Glutamatergic neuron (in vitro differentiated cells): Measurements from ENCODE around the gene MYL12A. TPM values are rescaled to one million over a fixed set of nuclear protein-coding genes. Genes with fewer than 3 reads are reported as not detected.
A peak's percentile ranks its signal among the peaks of the same experiment; 100 is the strongest.

Experiments
- DNase-seq: peaks from one replicate; pipeline ENCODE4 v3.0.0; 2022
- H3K27ac Mint-ChIP-seq: one replicate; pipeline ENCODE4 v1.8.0; 2020; ENCODE audit warnings: mild to moderate bottlenecking, mixed read lengths, inconsistent platforms; ENCODE audit not compliant: unreplicated experiment
- H3K27me3 Mint-ChIP-seq: one replicate; pipeline ENCODE4 v1.8.0; 2020; ENCODE audit warnings: mild to moderate bottlenecking, moderate library complexity, mixed read lengths, inconsistent platforms; ENCODE audit not compliant: unreplicated experiment
- H3K36me3 Mint-ChIP-seq: one replicate; pipeline ENCODE4 v1.8.0; 2020; ENCODE audit warnings: mild to moderate bottlenecking, mixed read lengths, inconsistent platforms; ENCODE audit not compliant: unreplicated experiment
- H3K4me1 Mint-ChIP-seq: one replicate; pipeline ENCODE4 v1.8.0; 2020; ENCODE audit warnings: mild to moderate bottlenecking, low read depth, mixed read lengths, inconsistent platforms; ENCODE audit not compliant: unreplicated experiment
- H3K4me3 Mint-ChIP-seq: one replicate; pipeline ENCODE4 v1.8.0; 2020; ENCODE audit warnings: mild to moderate bottlenecking, mixed read lengths, inconsistent platforms; ENCODE audit not compliant: unreplicated experiment
- H3K9me3 Mint-ChIP-seq: one replicate; pipeline ENCODE4 v1.8.0; 2020; ENCODE audit warnings: mild to moderate bottlenecking, moderate library complexity, mixed read lengths, inconsistent platforms; ENCODE audit not compliant: unreplicated experiment
- total RNA-seq: library from RNA; stranded (reverse); fragmentation: NEBNext Ultra II Directional; extraction: Animal tissue kit (Norgen Biotek cat#: 25700); gene quantifications from one replicate; pipeline ENCODE4 v1.2.1, GENCODE V29; 2021; ENCODE audit not compliant: unreplicated experiment
- TF ChIP-seq, protein P1 (sequence below): fragments of 200-600 bp; sonication (generic); IDR thresholded peaks from one replicate; pipeline ENCODE4 v1.5.0; 2021; ENCODE audit not compliant: partially characterized antibody, unreplicated experiment

The MYL12A gene
- total RNA-seq, 1 donor from 2014 or later, result 175 TPM

DNA sequence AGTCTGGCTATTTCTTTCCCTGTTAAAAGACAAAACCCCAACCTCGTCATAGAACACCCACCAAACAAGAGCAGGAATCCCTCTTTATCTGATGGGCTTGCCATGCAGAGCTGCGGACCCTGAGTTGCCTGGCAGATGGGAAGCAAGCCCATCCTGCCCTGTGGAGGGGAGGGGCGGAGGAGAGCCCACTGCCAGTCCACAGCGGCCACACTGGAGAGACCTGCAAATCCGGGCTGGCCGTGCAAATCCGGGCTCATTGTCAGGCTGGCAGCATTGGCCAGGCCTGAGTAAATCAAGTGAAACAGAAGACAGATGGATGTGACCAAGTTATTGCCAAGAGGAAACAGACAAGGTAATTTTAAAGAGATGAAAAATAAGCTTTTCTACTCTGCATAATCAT lies 36.3 kb downstream of the MYL12A start:
- Mint-ChIP-seq H3K27ac (no peak overlapping the region), H3K36me3 (no peaks in the 10 kb centered on the region)

DNA sequence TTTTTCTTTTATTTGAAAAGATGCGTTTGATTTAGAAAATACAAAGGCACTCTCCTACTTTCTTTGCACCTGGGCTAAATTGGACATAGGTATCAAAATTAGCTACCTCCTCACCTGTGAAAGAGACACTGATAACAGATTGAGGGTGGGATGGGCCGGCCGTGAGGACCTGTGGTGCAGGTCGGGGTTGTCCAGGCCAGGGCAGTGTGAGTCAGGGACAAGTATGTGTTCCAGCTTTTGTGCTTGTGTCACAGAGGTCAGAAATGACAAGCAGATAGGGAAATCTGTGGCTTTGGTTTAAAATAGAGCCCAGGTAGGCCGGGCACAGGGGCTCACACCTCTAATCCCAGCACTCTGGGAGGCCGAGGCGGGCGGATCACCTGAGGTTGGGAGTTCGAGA lies 36.9 kb downstream of the MYL12A start:
- TF ChIP-seq, protein P1, sequence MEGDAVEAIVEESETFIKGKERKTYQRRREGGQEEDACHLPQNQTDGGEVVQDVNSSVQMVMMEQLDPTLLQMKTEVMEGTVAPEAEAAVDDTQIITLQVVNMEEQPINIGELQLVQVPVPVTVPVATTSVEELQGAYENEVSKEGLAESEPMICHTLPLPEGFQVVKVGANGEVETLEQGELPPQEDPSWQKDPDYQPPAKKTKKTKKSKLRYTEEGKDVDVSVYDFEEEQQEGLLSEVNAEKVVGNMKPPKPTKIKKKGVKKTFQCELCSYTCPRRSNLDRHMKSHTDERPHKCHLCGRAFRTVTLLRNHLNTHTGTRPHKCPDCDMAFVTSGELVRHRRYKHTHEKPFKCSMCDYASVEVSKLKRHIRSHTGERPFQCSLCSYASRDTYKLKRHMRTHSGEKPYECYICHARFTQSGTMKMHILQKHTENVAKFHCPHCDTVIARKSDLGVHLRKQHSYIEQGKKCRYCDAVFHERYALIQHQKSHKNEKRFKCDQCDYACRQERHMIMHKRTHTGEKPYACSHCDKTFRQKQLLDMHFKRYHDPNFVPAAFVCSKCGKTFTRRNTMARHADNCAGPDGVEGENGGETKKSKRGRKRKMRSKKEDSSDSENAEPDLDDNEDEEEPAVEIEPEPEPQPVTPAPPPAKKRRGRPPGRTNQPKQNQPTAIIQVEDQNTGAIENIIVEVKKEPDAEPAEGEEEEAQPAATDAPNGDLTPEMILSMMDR, result no peak
- H3K9me3 Mint-ChIP-seq, result no peaks in the 10 kb centered on the region
- DNase-seq, result no peak
- H3K27me3 Mint-ChIP-seq, result peaks cover 3% of the 10 kb centered on the region
- H3K4me3 Mint-ChIP-seq, result no peak overlapping the region
- H3K36me3 Mint-ChIP-seq, result no peaks in the 10 kb centered on the region
- no peaks in the 10 kb centered on the region for H3K4me1 Mint-ChIP-seq
- H3K27ac Mint-ChIP-seq, result no peak overlapping the region

More for the DNA sequence above, 36.3 kb downstream of the MYL12A start:
- Mint-ChIP-seq H3K4me1 (no peaks in the 10 kb centered on the region), H3K4me3 (no peak overlapping the region), H3K9me3 (no peaks in the 10 kb centered on the region), H3K27me3 (peaks cover 3% of the 10 kb centered on the region)
- TF ChIP-seq, protein P1, result no peak
- DNase-seq, result peak; percentile 42

DNA sequence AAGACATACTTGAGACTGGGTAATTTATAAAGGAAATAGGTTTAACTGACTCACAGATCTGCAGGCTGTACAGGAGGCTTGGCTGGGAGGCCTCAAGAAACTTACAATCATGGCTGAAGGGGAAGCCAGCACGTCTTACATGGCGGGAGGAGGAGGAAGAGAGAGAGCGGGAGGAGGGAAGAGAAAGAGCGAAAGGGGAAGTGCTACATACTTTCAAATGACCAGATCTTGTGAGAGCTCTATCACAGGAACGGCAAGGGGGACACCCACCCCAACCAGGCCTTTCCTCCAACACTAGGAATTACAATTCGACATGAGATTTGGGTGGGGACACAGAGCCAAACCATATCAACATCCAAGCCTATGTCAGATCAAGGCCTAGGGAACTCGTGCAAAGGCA lies 38.6 kb downstream of the MYL12A start:
- H3K4me3 Mint-ChIP-seq, result no peak overlapping the region
- peaks cover 4% of the 10 kb centered on the region for H3K36me3 Mint-ChIP-seq
- H3K27ac Mint-ChIP-seq, result no peak overlapping the region
- no peaks in the 10 kb centered on the region for H3K4me1 Mint-ChIP-seq
- no peaks in the 10 kb centered on the region for H3K9me3 Mint-ChIP-seq
- peaks cover 3% of the 10 kb centered on the region for H3K27me3 Mint-ChIP-seq
- TF ChIP-seq, protein P1, result no peak
- DNase-seq, result no peak

DNA sequence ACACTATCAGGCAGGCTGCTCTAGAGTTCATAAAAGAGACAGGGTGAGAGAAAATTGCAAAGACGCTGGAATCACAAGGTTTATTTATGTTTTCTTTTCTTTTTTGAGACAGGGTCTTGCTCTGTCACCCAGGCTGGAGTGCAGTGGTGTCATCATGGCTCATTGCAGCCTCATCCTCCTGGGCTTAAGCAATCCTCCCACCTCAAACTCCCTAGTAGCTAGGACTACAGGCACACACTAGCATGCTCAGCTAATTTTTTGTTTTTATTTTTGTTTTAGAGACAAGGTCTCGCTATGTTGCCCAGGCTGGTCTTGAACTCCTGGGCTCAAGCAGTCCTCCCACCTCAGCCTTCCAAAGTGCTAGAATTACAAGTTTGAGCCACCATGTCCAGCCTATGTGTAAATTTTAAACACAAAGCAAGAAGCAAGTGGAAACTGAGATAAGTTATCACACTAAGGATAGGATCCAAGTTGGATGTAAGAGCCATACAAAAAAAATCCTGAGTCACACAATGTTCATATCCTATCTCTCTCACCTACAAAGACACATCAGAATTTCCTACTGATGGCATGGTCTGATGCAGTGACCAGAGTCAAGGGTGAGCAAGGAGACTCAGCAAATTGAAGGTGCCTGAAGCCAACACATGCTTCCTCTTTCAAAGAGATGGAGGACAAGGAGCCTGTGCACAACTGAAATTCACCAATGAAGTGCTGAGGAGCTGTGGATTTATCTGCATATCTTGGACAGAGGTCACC lies 45.8 kb downstream of the MYL12A start:
- Mint-ChIP-seq H3K4me3 (no peak overlapping the region), H3K4me1 (no peaks in the 10 kb centered on the region), H3K27ac (no peak overlapping the region), H3K9me3 (peaks cover 2% of the 10 kb centered on the region), H3K27me3 (peaks cover 2% of the 10 kb centered on the region), H3K36me3 (peaks cover 13% of the 10 kb centered on the region)
- TF ChIP-seq, protein P1, result no peak
- no peak for DNase-seq

DNA sequence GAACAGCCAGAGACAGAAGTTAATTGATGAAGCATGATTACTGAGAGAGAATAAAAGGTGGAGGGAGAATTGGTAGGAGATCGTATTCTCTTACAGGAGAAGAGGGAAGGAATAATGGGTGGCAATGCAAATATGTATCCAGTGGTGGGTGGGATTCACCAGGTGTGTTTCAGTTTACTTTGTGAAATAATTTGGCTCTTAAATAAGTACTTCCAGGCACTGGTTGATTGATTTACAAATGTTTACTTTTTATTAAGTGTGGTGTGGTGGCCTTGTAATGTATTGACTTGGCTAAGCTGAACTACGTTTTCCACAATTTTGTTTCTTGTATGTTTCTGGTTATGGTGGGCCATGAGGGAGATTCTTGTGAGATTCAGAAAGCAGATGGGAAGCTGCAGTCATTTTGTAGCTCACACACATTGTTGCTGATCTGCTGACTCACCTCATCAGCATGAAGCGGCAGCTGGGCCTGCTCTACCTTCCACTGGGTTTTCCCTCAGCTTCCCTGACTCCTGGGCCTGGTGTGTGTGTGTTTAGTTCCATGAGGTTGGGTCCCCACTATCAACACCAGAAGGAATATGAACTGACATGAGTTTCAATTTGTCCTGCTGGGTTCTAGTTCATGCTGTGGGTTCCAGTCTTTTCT lies 47.0 kb downstream of the MYL12A start:
- Mint-ChIP-seq H3K27ac (no peak overlapping the region), H3K9me3 (peaks cover 2% of the 10 kb centered on the region), H3K4me1 (no peaks in the 10 kb centered on the region), H3K36me3 (peaks cover 13% of the 10 kb centered on the region), H3K27me3 (peaks cover 2% of the 10 kb centered on the region), H3K4me3 (no peak overlapping the region)
- TF ChIP-seq, protein P1, result no peak
- DNase-seq, result no peak
